ENCODE measurements around the gene HSPA9. TPM values are rescaled to one million over a fixed set of nuclear protein-coding genes. Genes with fewer than 3 reads are reported as not detected.
A peak's percentile ranks its signal among the peaks of the same experiment; 100 is the strongest.

Gene HSPA9
- total and polyA plus RNA-seq, 2 donors: 126 to 159 TPM

- Histone ChIP-seq H3K36me3 (ENCODE audit: insufficient read depth) (peaks cover 9% of the 10 kb centered on the region), H3K27ac (ENCODE audit: low read depth) (no peak overlapping the region), H3K4me1 (ENCODE audit: insufficient read depth) (no peaks in the 10 kb centered on the region), H3K4me3 (ENCODE audit: low read depth, low read length) (no peak overlapping the region)
- DNase-seq (ENCODE audit: extremely low spot score): no peak
- WGBS: 84% methylated on average over 3 of the region's 3 CpGs
These were observed 11.7 kb downstream of the HSPA9 start for GRCh38 chr5:138563340-138564118.

GRCh38 chr5:138560971-138561370 lies 14.2 kb downstream of the HSPA9 start:
- H3K27ac ChIP-seq (ENCODE audit: low read depth): no peak overlapping the region
- WGBS: 94% methylated on average over 6 of the region's 6 CpGs

GRCh38 chr5:138559937-138560336 lies 15.3 kb downstream of the HSPA9 start:
- Histone ChIP-seq H3K27ac (ENCODE audit: low read depth) (no peak overlapping the region), H3K4me1 (ENCODE audit: insufficient read depth) (no peaks in the 10 kb centered on the region), H3K4me3 (ENCODE audit: low read depth, low read length) (no peak overlapping the region), H3K36me3 (ENCODE audit: insufficient read depth) (peaks cover 5% of the 10 kb centered on the region)
- 88% methylated on average over 7 of the region's 7 CpGs for WGBS
- DNase-seq (ENCODE audit: extremely low spot score): peak; percentile 35

More at GRCh38 chr5:138560971-138561370, 14.2 kb downstream of the HSPA9 start:
- DNase-seq (ENCODE audit: extremely low spot score): no peak
- H3K4me3 ChIP-seq (ENCODE audit: low read depth, low read length): no peak overlapping the region
- H3K4me1 ChIP-seq (ENCODE audit: insufficient read depth): no peaks in the 10 kb centered on the region
- peaks cover 11% of the 10 kb centered on the region for H3K36me3 ChIP-seq (ENCODE audit: insufficient read depth)

GRCh38 chr5:138557677-138558076 lies 17.5 kb downstream of the HSPA9 start:
- WGBS: 89% methylated on average over 2 of the region's 2 CpGs
- DNase-seq (ENCODE audit: extremely low spot score): no peak
- Histone ChIP-seq H3K4me3 (ENCODE audit: low read depth, low read length) (no peak overlapping the region), H3K27ac (ENCODE audit: low read depth) (no peak overlapping the region), H3K4me1 (ENCODE audit: insufficient read depth) (no peaks in the 10 kb centered on the region), H3K36me3 (ENCODE audit: insufficient read depth) (peaks cover 7% of the 10 kb centered on the region)

GRCh38 chr5:138554143-138554542 lies 21.1 kb downstream of the HSPA9 start:
- Histone ChIP-seq H3K27ac (ENCODE audit: low read depth) (no peak overlapping the region), H3K4me3 (ENCODE audit: low read depth, low read length) (no peak overlapping the region), H3K4me1 (ENCODE audit: insufficient read depth) (no peaks in the 10 kb centered on the region), H3K36me3 (ENCODE audit: insufficient read depth) (peaks cover 5% of the 10 kb centered on the region)
- 75% methylated on average over 1 of the region's 1 CpG for WGBS
- no peak for DNase-seq (ENCODE audit: extremely low spot score)

GRCh38 chr5:138553437-138554095 lies 21.6 kb downstream of the HSPA9 start:
- WGBS: 80% methylated on average over 5 of the region's 5 CpGs
- no peak overlapping the region for H3K27ac ChIP-seq (ENCODE audit: low read depth)
- no peak for DNase-seq (ENCODE audit: extremely low spot score)
- H3K36me3 ChIP-seq (ENCODE audit: insufficient read depth): peaks cover 5% of the 10 kb centered on the region
- H3K4me1 ChIP-seq (ENCODE audit: insufficient read depth): no peaks in the 10 kb centered on the region
- H3K4me3 ChIP-seq (ENCODE audit: low read depth, low read length): no peak overlapping the region

- 93% methylated on average over 4 of the region's 4 CpGs for WGBS
- Histone ChIP-seq H3K36me3 (ENCODE audit: insufficient read depth) (peaks cover 5% of the 10 kb centered on the region), H3K4me3 (ENCODE audit: low read depth, low read length) (no peak overlapping the region), H3K27ac (ENCODE audit: low read depth) (no peak overlapping the region), H3K4me1 (ENCODE audit: insufficient read depth) (no peaks in the 10 kb centered on the region)
- DNase-seq (ENCODE audit: extremely low spot score): no peak
These were observed 22.5 kb downstream of the HSPA9 start for GRCh38 chr5:138552657-138553056.

GRCh38 chr5:138549414-138549813 lies 25.8 kb downstream of the HSPA9 start:
- peaks cover 3% of the 10 kb centered on the region for H3K4me1 ChIP-seq (ENCODE audit: insufficient read depth)
- WGBS: 94% methylated on average over 5 of the region's 5 CpGs
- H3K4me3 ChIP-seq (ENCODE audit: low read depth, low read length): no peak overlapping the region
- DNase-seq (ENCODE audit: extremely low spot score): no peak
- H3K27ac ChIP-seq (ENCODE audit: low read depth): no peak overlapping the region
- H3K36me3 ChIP-seq (ENCODE audit: insufficient read depth): peaks cover 1% of the 10 kb centered on the region

- H3K27ac ChIP-seq (ENCODE audit: low read depth): no peak overlapping the region
- no peak for DNase-seq (ENCODE audit: extremely low spot score)
- WGBS: 86% methylated on average over 6 of the region's 6 CpGs
- H3K4me3 ChIP-seq (ENCODE audit: low read depth, low read length): no peak overlapping the region
- H3K36me3 ChIP-seq (ENCODE audit: insufficient read depth): no peaks in the 10 kb centered on the region
- peaks cover 3% of the 10 kb centered on the region for H3K4me1 ChIP-seq (ENCODE audit: insufficient read depth)
These were observed 29.2 kb downstream of the HSPA9 start for GRCh38 chr5:138545919-138546562.

- Histone ChIP-seq H3K27ac (ENCODE audit: low read depth) (no peak overlapping the region), H3K36me3 (ENCODE audit: insufficient read depth) (no peaks in the 10 kb centered on the region), H3K4me3 (ENCODE audit: low read depth, low read length) (peak overlapping the region; percentile 56), H3K4me1 (ENCODE audit: insufficient read depth) (peaks cover 3% of the 10 kb centered on the region)
- 58% methylated on average over 16 of the region's 16 CpGs for WGBS
- no peak for DNase-seq (ENCODE audit: extremely low spot score)
These were observed 30.7 kb downstream of the HSPA9 start for GRCh38 chr5:138544181-138545134.

GRCh38 chr5:138543730-138544104 lies 31.5 kb downstream of the HSPA9 start:
- Histone ChIP-seq H3K4me1 (ENCODE audit: insufficient read depth) (peaks cover 3% of the 10 kb centered on the region), H3K27ac (ENCODE audit: low read depth) (peak overlapping the region; percentile 92), H3K4me3 (ENCODE audit: low read depth, low read length) (peak overlapping the region; percentile 56), H3K36me3 (ENCODE audit: insufficient read depth) (no peaks in the 10 kb centered on the region)
- WGBS: under 1% methylated on average over 12 of the region's 12 CpGs
- no peak for DNase-seq (ENCODE audit: extremely low spot score)

GRCh38 chr5:138542956-138543729 lies 32.1 kb downstream of the HSPA9 start, which contains the start of gene ETF1:
Gene ETF1 (minus strand): TSS chr5:138543236. CDS start chr5:138542918, 318 bp downstream.
- Histone ChIP-seq H3K4me3 (ENCODE audit: low read depth, low read length) (peak within 1 kb of the TSS; percentile 93), H3K4me1 (ENCODE audit: insufficient read depth) (peaks cover 3% of the 10 kb centered on the region), H3K36me3 (ENCODE audit: insufficient read depth) (no peaks in the 10 kb centered on the region), H3K27ac (ENCODE audit: low read depth) (peak within 1 kb of the TSS; percentile 95)
- peak; percentile 97 for DNase-seq (ENCODE audit: extremely low spot score)
- under 1% methylated on average over 70 of the region's 70 CpGs for WGBS

Measured in urinary bladder (tissue), 4 donors.